Endothelial cell (in vitro differentiated cells): Measurements from ENCODE around the gene ZNF618. TPM values are rescaled to one million over a fixed set of nuclear protein-coding genes. Genes with fewer than 3 reads are reported as not detected.

Experiments
- DNase-seq: peaks from one replicate; pipeline ENCODE4 v3.0.0; 2021; ENCODE audit warnings: low spot score
- H3K27ac Mint-ChIP-seq: one replicate; pipeline ENCODE4 v1.8.0; 2021; ENCODE audit warnings: mixed read lengths, inconsistent platforms; ENCODE audit not compliant: unreplicated experiment
- H3K27me3 Mint-ChIP-seq: one replicate; pipeline ENCODE4 v1.8.0; 2021; ENCODE audit warnings: mild to moderate bottlenecking, moderate library complexity, mixed read lengths, inconsistent platforms; ENCODE audit not compliant: unreplicated experiment
- H3K36me3 Mint-ChIP-seq: one replicate; pipeline ENCODE4 v1.8.0; 2021; ENCODE audit warnings: mild to moderate bottlenecking, low read depth, mixed read lengths, inconsistent platforms; ENCODE audit not compliant: unreplicated experiment
- H3K4me1 Mint-ChIP-seq: one replicate; pipeline ENCODE4 v1.8.0; 2021; ENCODE audit warnings: mild to moderate bottlenecking, mixed read lengths, inconsistent platforms; ENCODE audit not compliant: unreplicated experiment
- H3K4me3 Mint-ChIP-seq: one replicate; pipeline ENCODE4 v1.8.0; 2021; ENCODE audit warnings: mild to moderate bottlenecking, mixed read lengths, inconsistent platforms; ENCODE audit not compliant: unreplicated experiment
- H3K9me3 Mint-ChIP-seq: one replicate; pipeline ENCODE4 v1.8.0; 2021; ENCODE audit warnings: mixed read lengths, inconsistent platforms; ENCODE audit not compliant: unreplicated experiment
- CTCF ChIP-seq: fragments of 200-600 bp; sonication (generic); IDR thresholded peaks from one replicate; pipeline ENCODE4 v1.5.0; 2021; ENCODE audit warnings: antibody characterized with exemption; ENCODE audit not compliant: unreplicated experiment
- total RNA-seq: library from RNA; stranded (reverse); fragmentation: NEBNext Ultra II Directional; extraction: Animal tissue kit (Norgen Biotek cat#: 25700); gene quantifications from one replicate; pipeline ENCODE4 v1.2.1, GENCODE V29; 2021; ENCODE audit not compliant: unreplicated experiment

The ZNF618 gene
- total RNA-seq, 1 donor from 2014 or later: 35.0 TPM

GRCh38 chr9:113903514-113904077 lies 27.5 kb downstream of the ZNF618 start:
- Mint-ChIP-seq H3K27me3 (peaks cover 2% of the 10 kb centered on the region), H3K36me3 (peaks cover 5% of the 10 kb centered on the region), H3K27ac (no peak overlapping the region), H3K9me3 (no peaks in the 10 kb centered on the region), H3K4me3 (no peak overlapping the region), H3K4me1 (no peaks in the 10 kb centered on the region)
- TF ChIP-seq CTCF: no peak
- DNase-seq: no peak

GRCh38 chr9:113906411-113907110 lies 30.5 kb downstream of the ZNF618 start:
- Mint-ChIP-seq H3K4me1 (peaks cover 5% of the 10 kb centered on the region), H3K27ac (no peak overlapping the region), H3K27me3 (peaks cover 3% of the 10 kb centered on the region), H3K36me3 (no peaks in the 10 kb centered on the region), H3K9me3 (no peaks in the 10 kb centered on the region), H3K4me3 (no peak overlapping the region)
- DNase-seq: no peak
- no peak for TF ChIP-seq CTCF

- Mint-ChIP-seq H3K4me1 (peaks cover 5% of the 10 kb centered on the region), H3K4me3 (no peak overlapping the region), H3K27me3 (peaks cover 3% of the 10 kb centered on the region), H3K36me3 (no peaks in the 10 kb centered on the region), H3K27ac (no peak overlapping the region), H3K9me3 (no peaks in the 10 kb centered on the region)
- TF ChIP-seq CTCF: no peak
- no peak for DNase-seq
Observed at GRCh38 chr9:113907282-113907681, 31.2 kb downstream of the ZNF618 start.

GRCh38 chr9:113909421-113909820 lies 33.3 kb downstream of the ZNF618 start:
- no peaks in the 10 kb centered on the region for H3K36me3 Mint-ChIP-seq
- no peak for TF ChIP-seq CTCF
- no peak overlapping the region for H3K4me3 Mint-ChIP-seq
- peaks cover 5% of the 10 kb centered on the region for H3K4me1 Mint-ChIP-seq
- H3K27me3 Mint-ChIP-seq: peaks cover 3% of the 10 kb centered on the region
- no peak overlapping the region for H3K27ac Mint-ChIP-seq
- H3K9me3 Mint-ChIP-seq: no peaks in the 10 kb centered on the region
- no peak for DNase-seq

- no peak overlapping the region for H3K4me3 Mint-ChIP-seq
- peaks cover 5% of the 10 kb centered on the region for H3K4me1 Mint-ChIP-seq
- TF ChIP-seq CTCF: no peak
- H3K27me3 Mint-ChIP-seq: peaks cover 4% of the 10 kb centered on the region
- H3K9me3 Mint-ChIP-seq: no peaks in the 10 kb centered on the region
- DNase-seq: no peak
- no peak overlapping the region for H3K27ac Mint-ChIP-seq
- no peaks in the 10 kb centered on the region for H3K36me3 Mint-ChIP-seq
Observed at GRCh38 chr9:113910036-113910639, 34.0 kb downstream of the ZNF618 start.
